SIG-M5 treated with dmso at 0.1 percent for 504 hours (cell line): ENCODE results near the gene BPIFB1.

ENCODE experiments used
- DNase-seq: peaks from one replicate; lab custom pipeline; 2025; ENCODE audit not compliant: unreplicated experiment; lab: John Stamatoyannopoulos, UW

The BPIFB1 gene

GRCh38 chr20:33291830-33292355 is 8.9 kb downstream of the BPIFB1 start:
- DNase-seq: no peak

GRCh38 chr20:33296206-33296605 is 13.2 kb downstream of the BPIFB1 start:
- no peak for DNase-seq

- DNase-seq: no peak
Observed at GRCh38 chr20:33298391-33298790, 15.4 kb downstream of the BPIFB1 start.

- peak; percentile 58 for DNase-seq
Observed at GRCh38 chr20:33299111-33299603, 16.1 kb downstream of the BPIFB1 start.

- DNase-seq: no peak
Observed at GRCh38 chr20:33301192-33301930, 18.3 kb downstream of the BPIFB1 start.

GRCh38 chr20:33303595-33303994 is 20.6 kb downstream of the BPIFB1 start:
- DNase-seq: no peak

- no peak for DNase-seq
Observed at GRCh38 chr20:33304046-33304445, 21.0 kb downstream of the BPIFB1 start.

GRCh38 chr20:33305589-33306057 is 22.6 kb downstream of the BPIFB1 start:
- DNase-seq: no peak

- DNase-seq: no peak
Observed at GRCh38 chr20:33306228-33306627, 23.2 kb downstream of the BPIFB1 start.

- no peak for DNase-seq
Observed at GRCh38 chr20:33306807-33307206, 23.8 kb downstream of the BPIFB1 start.

GRCh38 chr20:33308668-33309067 is 25.7 kb downstream of the BPIFB1 start:
- no peak for DNase-seq

GRCh38 chr20:33309631-33310030 is 26.6 kb downstream of the BPIFB1 start:
- DNase-seq: no peak

- DNase-seq: no peak
Observed at GRCh38 chr20:33310327-33310899, 27.4 kb downstream of the BPIFB1 start.

- no peak for DNase-seq
Observed at GRCh38 chr20:33311011-33311410, 28.0 kb downstream of the BPIFB1 start.

- DNase-seq: no peak
Observed at GRCh38 chr20:33311996-33312395, 29.0 kb downstream of the BPIFB1 start.

- no peak for DNase-seq
Observed at GRCh38 chr20:33312583-33312982, 29.6 kb downstream of the BPIFB1 start.

GRCh38 chr20:33313686-33314314 is 30.8 kb downstream of the BPIFB1 start:
- no peak for DNase-seq

- DNase-seq: no peak
Observed at GRCh38 chr20:33316343-33316742, 33.3 kb downstream of the BPIFB1 start.

GRCh38 chr20:33316958-33317357 is 33.9 kb downstream of the BPIFB1 start:
- DNase-seq: no peak

GRCh38 chr20:33317424-33318095 is 34.5 kb downstream of the BPIFB1 start:
- DNase-seq: no peak

- no peak for DNase-seq
Observed at GRCh38 chr20:33318096-33318429, 35.0 kb downstream of the BPIFB1 start.
